Upper lobe of right lung (tissue), 1 donor: ENCODE measurements around the gene SEPHS2. TPM values are rescaled to one million over a fixed set of nuclear protein-coding genes. Genes with fewer than 3 reads are reported as not detected.

ENCODE experiments used
- ATAC-seq: fragments of 200-7000 bp; cut with Tn5 transposase; one replicate; pipeline ENCODE4 v1.9.1; 2020; ENCODE audit warnings: mild to moderate bottlenecking, moderate library complexity
- DNase-seq: peaks from one replicate; pipeline ENCODE4 v3.0.0-alpha.2; 2020
- H3K27ac ChIP-seq: fragments of 200-600 bp; one replicate; pipeline ENCODE4 v1.8.0; 2022
- H3K27me3 ChIP-seq: fragments of 200-600 bp; one replicate; pipeline ENCODE4 v1.8.0; 2022; ENCODE audit warnings: mild to moderate bottlenecking
- H3K36me3 ChIP-seq: fragments of 200-600 bp; one replicate; pipeline ENCODE4 v1.8.0; 2022
- H3K4me1 ChIP-seq: fragments of 200-600 bp; one replicate; pipeline ENCODE4 v1.8.0; 2022
- H3K4me3 ChIP-seq: fragments of 200-600 bp; one replicate; pipeline ENCODE4 v1.8.0; 2022; ENCODE audit warnings: mild to moderate bottlenecking
- H3K9me3 ChIP-seq: fragments of 200-600 bp; one replicate; pipeline ENCODE4 v1.8.0; 2022
- CTCF ChIP-seq: fragments of 200-600 bp; IDR thresholded peaks from one replicate; pipeline ENCODE4 v1.8.0; 2022; ENCODE audit warnings: antibody characterized with exemption
- intact Hi-C: fragments of 100-400 bp; cut with DNase I; formaldehyde crosslinking; loops from one replicate; pipeline ENCODE4 v1.11.0; 2022
- total RNA-seq: library from RNA; stranded (reverse); fragmentation: NEBNext Ultra II Directional; extraction: Animal tissue kit (Norgen Biotek cat#: 25700); gene quantifications from one replicate; pipeline ENCODE4 v1.2.1, GENCODE V29; 2021
- donor health status: DM: no; HTN: yes; CAD: no; lungs with severe emphysema.

SEPHS2 gene
- total RNA-seq, 1 donor from 2014 or later: 54.9 TPM

GRCh38 chr16:30418350-30419181 is 27.1 kb downstream of the SEPHS2 start:
- intact Hi-C loops: no loop called here
- H3K27ac ChIP-seq: peak overlapping the region; percentile 82
- peak overlapping the region; percentile 63 for H3K4me3 ChIP-seq
- no peak for DNase-seq
- no peaks in the 10 kb centered on the region for H3K27me3 ChIP-seq
- no peak for TF ChIP-seq CTCF
- H3K4me1 ChIP-seq: peaks cover 10% of the 10 kb centered on the region
- H3K36me3 ChIP-seq: peaks cover 9% of the 10 kb centered on the region
- ATAC-seq: no peak
- H3K9me3 ChIP-seq: no peaks in the 10 kb centered on the region

GRCh38 chr16:30417529-30418349 is 27.9 kb downstream of the SEPHS2 start:
- peak overlapping the region; percentile 63 for H3K4me3 ChIP-seq
- ATAC-seq: peak; percentile 98
- H3K36me3 ChIP-seq: peaks cover under 1% of the 10 kb centered on the region
- DNase-seq: peak; percentile 95
- no peaks in the 10 kb centered on the region for H3K27me3 ChIP-seq
- intact Hi-C loops: no loop called here
- peak; percentile 32 for TF ChIP-seq CTCF
- H3K27ac ChIP-seq: peak overlapping the region; percentile 82
- H3K4me1 ChIP-seq: peaks cover 10% of the 10 kb centered on the region
- no peaks in the 10 kb centered on the region for H3K9me3 ChIP-seq

- Histone ChIP-seq H3K4me3 (peak overlapping the region; percentile 63), H3K36me3 (peaks cover 4% of the 10 kb centered on the region), H3K9me3 (no peaks in the 10 kb centered on the region), H3K27ac (peak overlapping the region; percentile 82), H3K27me3 (no peaks in the 10 kb centered on the region), H3K4me1 (peaks cover 10% of the 10 kb centered on the region)
- TF ChIP-seq CTCF: no peak
- intact Hi-C loops: no loop called here
- DNase-seq (no peak), ATAC-seq (no peak)
These were observed 28.8 kb downstream of the SEPHS2 start for GRCh38 chr16:30416624-30417528.

GRCh38 chr16:30416047-30416603 is 29.5 kb downstream of the SEPHS2 start:
- Histone ChIP-seq H3K27me3 (no peaks in the 10 kb centered on the region), H3K36me3 (peaks cover 4% of the 10 kb centered on the region), H3K4me1 (peaks cover 10% of the 10 kb centered on the region), H3K9me3 (no peaks in the 10 kb centered on the region), H3K4me3 (no peak overlapping the region), H3K27ac (no peak overlapping the region)
- DNase-seq (no peak), ATAC-seq (no peak)
- intact Hi-C loops: no loop called here
- TF ChIP-seq CTCF: no peak

- DNase-seq: no peak
- intact Hi-C loops: no loop called here
- H3K9me3 ChIP-seq: no peaks in the 10 kb centered on the region
- no peak overlapping the region for H3K4me3 ChIP-seq
- peaks cover 17% of the 10 kb centered on the region for H3K4me1 ChIP-seq
- H3K36me3 ChIP-seq: peaks cover 4% of the 10 kb centered on the region
- no peak for TF ChIP-seq CTCF
- H3K27ac ChIP-seq: no peak overlapping the region
- H3K27me3 ChIP-seq: no peaks in the 10 kb centered on the region
- no peak for ATAC-seq
These were observed 31.5 kb downstream of the SEPHS2 start for GRCh38 chr16:30414159-30414558.
